GM19238 (cell line): ENCODE data around the gene GLIS1.
"Not testable (repeated sequence)": the region's sequence is repeated elsewhere in the genome, so short reads cannot be mapped to it uniquely, and the experiment has no call there.

Experiments used
- DNase-seq: peaks from one replicate; pipeline ENCODE4 v3.0.0; 2011; ENCODE audit warnings: low spot score; ENCODE audit not compliant: insufficient read length

Gene GLIS1

GRCh38 chr1:53739109-53739681, at the start of gene GLIS1:
GLIS1 (minus strand) TSS chr1:53739164; CDS start chr1:53738064, 1,100 bp downstream.
- peak; percentile 96 for DNase-seq

- no peak for DNase-seq
These were observed 48.7 kb upstream of the GLIS1 start for GRCh38 chr1:53787655-53788054.

- DNase-seq = no peak
These were observed 44.1 kb upstream of the GLIS1 start for GRCh38 chr1:53783056-53783455.

- DNase-seq = no peak
These were observed 42.7 kb upstream of the GLIS1 start for GRCh38 chr1:53781654-53782053.

GRCh38 chr1:53777272-53777671, 38.3 kb upstream of the GLIS1 start:
- DNase-seq = no peak

- no peak for DNase-seq
These were observed 32.7 kb upstream of the GLIS1 start for GRCh38 chr1:53771648-53772047.

- DNase-seq = no peak
These were observed 30.8 kb upstream of the GLIS1 start for GRCh38 chr1:53769780-53770179.

- DNase-seq = no peak
These were observed 30.2 kb upstream of the GLIS1 start for GRCh38 chr1:53769184-53769583.

- DNase-seq = no peak
These were observed 28.0 kb upstream of the GLIS1 start for GRCh38 chr1:53766831-53767405.

- no peak for DNase-seq
These were observed 27.3 kb upstream of the GLIS1 start for GRCh38 chr1:53766194-53766742.

GRCh38 chr1:53765657-53766056, 26.7 kb upstream of the GLIS1 start:
- DNase-seq = no peak

GRCh38 chr1:53763911-53764310, 24.9 kb upstream of the GLIS1 start:
- DNase-seq = no peak

- DNase-seq = no peak
These were observed 24.5 kb upstream of the GLIS1 start for GRCh38 chr1:53763461-53763860.

- not testable (repeated sequence) for DNase-seq
These were observed 21.5 kb upstream of the GLIS1 start for GRCh38 chr1:53760497-53760896.

- DNase-seq = no peak
These were observed 16.9 kb upstream of the GLIS1 start for GRCh38 chr1:53755874-53756273.

GRCh38 chr1:53754484-53755312, 15.7 kb upstream of the GLIS1 start:
- DNase-seq = no peak

- no peak for DNase-seq
These were observed 13.3 kb upstream of the GLIS1 start for GRCh38 chr1:53752281-53752680.

- no peak for DNase-seq
These were observed 8.9 kb upstream of the GLIS1 start for GRCh38 chr1:53747841-53748240.

- no peak for DNase-seq
These were observed 1.7 kb upstream of the GLIS1 start for GRCh38 chr1:53740621-53741105.

- DNase-seq = no peak
These were observed 507 bp downstream of the GLIS1 start for GRCh38 chr1:53738205-53739108.

GRCh38 chr1:53737648-53738204, 1.2 kb downstream of the GLIS1 start:
- DNase-seq = no peak
